SU-DHL-6 (cell line): ENCODE results near the gene TNS1.

Experiments
- H2AFZ ChIP-seq: fragments of 200-600 bp; sonication (generic); 2 replicates; pipeline ENCODE4 v1.6.1; 2014; ENCODE audit warnings: low read depth, mild to moderate bottlenecking, moderate library complexity, mixed read lengths, antibody characterized with exemption, low read length; ENCODE audit not compliant: severe bottlenecking
- H3F3A ChIP-seq: fragments of 200-600 bp; shearing (Covaris generic); 2 replicates; pipeline ENCODE4 v1.6.0; 2016; ENCODE audit warnings: antibody characterized with exemption, mild to moderate bottlenecking; ENCODE audit not compliant: insufficient read depth
- H3K27ac ChIP-seq: fragments of 200-600 bp; sonication (generic); 2 replicates; pipeline ENCODE4 v1.5.1; 2016; ENCODE audit warnings: low read depth, mild to moderate bottlenecking, low read length, moderate library complexity, mixed read lengths
- H3K27me3 ChIP-seq: fragments of 200-600 bp; sonication (generic), shearing (Covaris generic); 2 replicates; pipeline ENCODE4 v1.6.0; 2014; ENCODE audit warnings: mild to moderate bottlenecking, low read length
- H3K36me3 ChIP-seq: fragments of 200-600 bp; sonication (generic); 2 replicates; pipeline ENCODE4 v1.6.1; 2014; ENCODE audit warnings: mild to moderate bottlenecking, low read length, mixed read lengths
- H3K4me2 ChIP-seq: fragments of 300-600, 200-600 bp; shearing (Covaris generic), sonication (generic); 2 replicates; pipeline ENCODE4 v1.6.0; 2014; ENCODE audit warnings: low read length, low read depth, mild to moderate bottlenecking; ENCODE audit not compliant: poor library complexity, severe bottlenecking
- H3K4me3 ChIP-seq: fragments of 200-600 bp; sonication (generic); 2 replicates; pipeline ENCODE4 v1.5.1; 2014; ENCODE audit warnings: antibody characterized with exemption, low read length, mild to moderate bottlenecking, mixed read lengths; ENCODE audit not compliant: insufficient read depth, poor library complexity, severe bottlenecking
- H3K79me2 ChIP-seq: fragments of 200-600 bp; sonication (generic); 2 replicates; pipeline ENCODE4 v1.6.1; 2014; ENCODE audit warnings: mild to moderate bottlenecking, low read length, moderate library complexity; ENCODE audit not compliant: insufficient read depth
- H3K9ac ChIP-seq: fragments of 200-600 bp; sonication (generic); 2 replicates; pipeline ENCODE4 v1.7.0; 2014; ENCODE audit warnings: mild to moderate bottlenecking, low read length
- H3K9me2 ChIP-seq: fragments of 200-600 bp; sonication (generic); replicated peaks from 2 replicates; pipeline ENCODE4 v1.6.1; 2014; ENCODE audit warnings: low read length; ENCODE audit not compliant: insufficient read depth
- H3K9me3 ChIP-seq: fragments of 200-600 bp; sonication (generic); 2 replicates; pipeline ENCODE4 v1.6.1; 2014; ENCODE audit warnings: low read length, mixed read lengths; ENCODE audit not compliant: insufficient read depth
- H4K20me1 ChIP-seq: fragments of 200-600 bp; sonication (generic); 2 replicates; pipeline ENCODE4 v1.6.1; 2014; ENCODE audit warnings: low read depth, mild to moderate bottlenecking, antibody characterized with exemption, low read length, moderate library complexity, mixed read lengths
- EZH2phosphoT487 ChIP-seq: fragments of 200-600 bp; sonication (generic), shearing (Covaris generic); conservative IDR thresholded peaks from 2 replicates; pipeline ENCODE4 v1.6.1; 2018; ENCODE audit warnings: mild to moderate bottlenecking, antibody characterized with exemption, low read length, moderate library complexity, mixed read lengths
- TF ChIP-seq, protein P1 (sequence below): fragments of 200-600 bp; sonication (generic); IDR thresholded peaks from one replicate; pipeline ENCODE4 v1.5.1; 2017; ENCODE audit warnings: antibody characterized with exemption, mild to moderate bottlenecking, low read length, moderate library complexity; ENCODE audit not compliant: insufficient read depth, poor library complexity, severe bottlenecking

Gene TNS1

GRCh38 chr2:217849154-217849975 is 153.4 kb downstream of the TNS1 start:
- no peaks in the 10 kb centered on the region for H3K36me3 ChIP-seq
- H3K27me3 ChIP-seq: no peaks in the 10 kb centered on the region
- H4K20me1 ChIP-seq: no peaks in the 10 kb centered on the region
- H3K9ac ChIP-seq: no peak overlapping the region
- TF ChIP-seq, protein P1, sequence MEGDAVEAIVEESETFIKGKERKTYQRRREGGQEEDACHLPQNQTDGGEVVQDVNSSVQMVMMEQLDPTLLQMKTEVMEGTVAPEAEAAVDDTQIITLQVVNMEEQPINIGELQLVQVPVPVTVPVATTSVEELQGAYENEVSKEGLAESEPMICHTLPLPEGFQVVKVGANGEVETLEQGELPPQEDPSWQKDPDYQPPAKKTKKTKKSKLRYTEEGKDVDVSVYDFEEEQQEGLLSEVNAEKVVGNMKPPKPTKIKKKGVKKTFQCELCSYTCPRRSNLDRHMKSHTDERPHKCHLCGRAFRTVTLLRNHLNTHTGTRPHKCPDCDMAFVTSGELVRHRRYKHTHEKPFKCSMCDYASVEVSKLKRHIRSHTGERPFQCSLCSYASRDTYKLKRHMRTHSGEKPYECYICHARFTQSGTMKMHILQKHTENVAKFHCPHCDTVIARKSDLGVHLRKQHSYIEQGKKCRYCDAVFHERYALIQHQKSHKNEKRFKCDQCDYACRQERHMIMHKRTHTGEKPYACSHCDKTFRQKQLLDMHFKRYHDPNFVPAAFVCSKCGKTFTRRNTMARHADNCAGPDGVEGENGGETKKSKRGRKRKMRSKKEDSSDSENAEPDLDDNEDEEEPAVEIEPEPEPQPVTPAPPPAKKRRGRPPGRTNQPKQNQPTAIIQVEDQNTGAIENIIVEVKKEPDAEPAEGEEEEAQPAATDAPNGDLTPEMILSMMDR: no peak
- TF ChIP-seq EZH2phosphoT487: no peak
- H2AFZ ChIP-seq: no peak overlapping the region
- H3K27ac ChIP-seq: no peak overlapping the region
- no peaks in the 10 kb centered on the region for H3K79me2 ChIP-seq
- H3K4me3 ChIP-seq: no peak overlapping the region
- H3K4me2 ChIP-seq: no peak overlapping the region
- H3K9me3 ChIP-seq: no peaks in the 10 kb centered on the region
- H3K9me2 ChIP-seq: no peaks in the 10 kb centered on the region
- no peaks in the 10 kb centered on the region for H3F3A ChIP-seq

- H2AFZ ChIP-seq: no peak overlapping the region
- no peaks in the 10 kb centered on the region for H4K20me1 ChIP-seq
- H3K4me2 ChIP-seq: no peak overlapping the region
- H3F3A ChIP-seq: no peaks in the 10 kb centered on the region
- H3K9ac ChIP-seq: no peak overlapping the region
- no peaks in the 10 kb centered on the region for H3K27me3 ChIP-seq
- TF ChIP-seq, protein P1: no peak
- no peak for TF ChIP-seq EZH2phosphoT487
- no peaks in the 10 kb centered on the region for H3K9me2 ChIP-seq
- H3K27ac ChIP-seq: no peak overlapping the region
- no peaks in the 10 kb centered on the region for H3K9me3 ChIP-seq
- H3K79me2 ChIP-seq: no peaks in the 10 kb centered on the region
- H3K36me3 ChIP-seq: no peaks in the 10 kb centered on the region
- no peak overlapping the region for H3K4me3 ChIP-seq
Measured at GRCh38 chr2:217848351-217848957, 154.3 kb downstream of the TNS1 start.

DNA sequence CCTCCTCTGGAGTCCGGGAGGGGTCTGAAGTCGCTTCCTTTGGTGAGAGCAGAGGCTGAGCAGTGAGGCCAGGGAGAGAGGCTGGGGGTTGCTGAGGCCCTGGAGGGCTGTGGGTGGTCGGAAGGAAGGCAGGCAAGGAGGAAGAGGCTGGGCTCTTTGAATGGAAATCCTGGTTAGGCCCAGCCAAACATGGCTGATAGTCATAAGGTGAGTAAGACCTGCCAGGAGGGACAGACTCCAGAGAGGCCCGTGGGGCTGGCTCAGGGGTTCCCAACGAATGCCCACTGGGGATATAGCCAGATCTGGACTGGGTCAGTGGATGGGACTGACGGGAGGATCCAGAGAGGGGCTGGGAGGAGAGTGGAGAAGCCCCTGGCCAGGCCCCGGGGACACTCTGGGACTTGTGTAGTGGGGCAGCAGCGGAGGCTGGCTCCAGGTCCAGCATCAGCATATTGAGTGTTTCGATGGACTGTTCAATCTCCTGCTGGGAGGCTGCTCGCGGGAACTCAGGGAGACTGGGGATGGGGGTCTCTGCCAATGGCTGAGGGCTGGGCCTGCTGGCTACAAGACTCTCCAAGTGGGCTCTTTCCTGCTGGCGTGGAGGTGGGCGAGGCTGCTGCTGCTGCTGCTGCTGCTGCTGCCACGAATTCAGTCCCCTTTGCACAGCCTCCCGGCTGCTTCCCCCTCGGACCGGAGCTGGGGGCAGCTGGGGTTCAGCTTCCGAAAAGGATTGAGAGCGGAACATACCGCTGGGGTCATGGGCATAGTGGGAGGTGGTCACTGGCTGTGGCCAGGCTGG is 155.0 kb downstream of the TNS1 start:
- Histone ChIP-seq H3K36me3 (no peaks in the 10 kb centered on the region), H3K9me3 (no peaks in the 10 kb centered on the region), H3K9me2 (no peaks in the 10 kb centered on the region), H3K27me3 (no peaks in the 10 kb centered on the region), H3K4me2 (no peak overlapping the region), H3F3A (no peaks in the 10 kb centered on the region), H3K9ac (no peak overlapping the region), H3K79me2 (no peaks in the 10 kb centered on the region), H2AFZ (no peak overlapping the region), H3K4me3 (no peak overlapping the region), H3K27ac (no peak overlapping the region), H4K20me1 (no peaks in the 10 kb centered on the region)
- no peak for TF ChIP-seq EZH2phosphoT487
- TF ChIP-seq, protein P1: no peak
